Astrocyte of the hippocampus (primary cell): Measurements from ENCODE around the gene CPLX3.

Source experiments
- DNase-seq: peaks from one replicate; pipeline ENCODE4 v3.0.0; 2011; ENCODE audit warnings: low read depth, low spot score

The CPLX3 gene

GRCh38 chr15:74788042-74788682 lies 38.3 kb upstream of the CPLX3 start:
- DNase-seq = no peak

- DNase-seq = no peak
These were observed 37.7 kb upstream of the CPLX3 start for GRCh38 chr15:74788683-74789151.

- DNase-seq = no peak
These were observed 37.2 kb upstream of the CPLX3 start for GRCh38 chr15:74789171-74789631.

- no peak for DNase-seq
These were observed 36.7 kb upstream of the CPLX3 start for GRCh38 chr15:74789741-74790079.

- peak; percentile 94 for DNase-seq
These were observed 36.1 kb upstream of the CPLX3 start for GRCh38 chr15:74790080-74790916.

- no peak for DNase-seq
These were observed 35.4 kb upstream of the CPLX3 start for GRCh38 chr15:74791007-74791406.

GRCh38 chr15:74791667-74792066 lies 34.8 kb upstream of the CPLX3 start:
- DNase-seq = no peak

- DNase-seq = no peak
These were observed 34.0 kb upstream of the CPLX3 start for GRCh38 chr15:74792227-74793016.

- peak; percentile 37 for DNase-seq
These were observed 33.0 kb upstream of the CPLX3 start for GRCh38 chr15:74793135-74794028.

GRCh38 chr15:74794248-74794969 lies 32.0 kb upstream of the CPLX3 start:
- no peak for DNase-seq

GRCh38 chr15:74794970-74795349 lies 31.5 kb upstream of the CPLX3 start:
- no peak for DNase-seq

GRCh38 chr15:74795966-74796625 lies 30.3 kb upstream of the CPLX3 start:
- DNase-seq = no peak

- no peak for DNase-seq
These were observed 27.8 kb upstream of the CPLX3 start for GRCh38 chr15:74798388-74799254.

GRCh38 chr15:74799255-74799855 lies 27.1 kb upstream of the CPLX3 start:
- no peak for DNase-seq

- DNase-seq = peak; percentile 80
These were observed 26.4 kb upstream of the CPLX3 start for GRCh38 chr15:74799856-74800558.

- DNase-seq = no peak
These were observed 25.8 kb upstream of the CPLX3 start for GRCh38 chr15:74800559-74801094.

- DNase-seq = no peak
These were observed 25.0 kb upstream of the CPLX3 start for GRCh38 chr15:74801311-74801997.
